Measurements from ENCODE around the gene NSUN2. TPM values are rescaled to one million over a fixed set of nuclear protein-coding genes. Genes with fewer than 3 reads are reported as not detected.

The NSUN2 gene
- total and polyA plus RNA-seq, 2 of the 4 experiments (the other 2 are of a cell fraction), result 51.1 to 61.1 TPM

GRCh38 chr5:6590581-6590980 lies 42.3 kb downstream of the NSUN2 start:
- H3K9me3 ChIP-seq (ENCODE audit: control insufficient read depth, insufficient read depth, low read length), result no peaks in the 10 kb centered on the region
- H3K4me1 ChIP-seq (ENCODE audit: control insufficient read depth, insufficient read depth, low read length), result no peaks in the 10 kb centered on the region
- H3K27me3 ChIP-seq (ENCODE audit: control insufficient read depth, insufficient read depth, low read length), result peaks cover 9% of the 10 kb centered on the region
- no peaks in the 10 kb centered on the region for H4K20me1 ChIP-seq (ENCODE audit: insufficient read depth, low read length)
- no peak overlapping the region for H4K91ac ChIP-seq (ENCODE audit: insufficient read depth, low read depth, low read length)
- dilution Hi-C loops (cut with HindIII; ENCODE audit: low sequenced_read_pairs, unreplicated experiment) (no loop called here), intact Hi-C loops (cut with micrococcal nuclease) (no loop called here), in situ Hi-C loops (cut with MboI; ENCODE audit: low sequenced_read_pairs) (loop anchor here (10.0 kb wide), 1 partner anchor 216 kb away; the partner anchor contains the start of gene MED10)
- H3K9me1 ChIP-seq (ENCODE audit: insufficient read depth, low read length), result no peaks in the 10 kb centered on the region
- POLR2A ChIA-PET (ENCODE audit: unreplicated experiment), result no interaction called here
- no TSS peak for BruUV-seq (replicated peaks)
- no peak overlapping the region for H2BK120ac ChIP-seq (ENCODE audit: low read depth, low read length)
- H2BK20ac ChIP-seq (ENCODE audit: low read depth, low read length), result no peak overlapping the region
- no peak overlapping the region for H4K5ac ChIP-seq (ENCODE audit: low read depth, low read length)
- H2AFZ ChIP-seq (replicated peaks; ENCODE audit: low read length, poor library complexity), result no peak overlapping the region
- H2BK5ac ChIP-seq (ENCODE audit: low read depth, low read length, poor library complexity, severe bottlenecking), result no peak overlapping the region
- no peak overlapping the region for H2AK5ac ChIP-seq (ENCODE audit: low read depth, low read length)
- no peak overlapping the region for H3K4me3 ChIP-seq (ENCODE audit: insufficient read depth, low read depth, low read length)
- no peak overlapping the region for H3K9ac ChIP-seq (ENCODE audit: low read depth, low read length)
- no CpG with 5 or more reads among the region's 2 CpGs for WGBS, 2 experiments (ENCODE audit: extremely low coverage in 2 of 2, insufficient read length in 1 of 2)
- no peak for TF ChIP-seq RCOR1 (IDR thresholded peaks at IDR 0.05; ENCODE audit: insufficient replicate concordance, low read length)
- TF ChIP-seq CEBPB (IDR thresholded peaks at IDR 0.05; ENCODE audit: low read depth, low read length), result no peak
- no peak for TF ChIP-seq BHLHE40 (IDR thresholded peaks at IDR 0.05; ENCODE audit: low read depth, low read length)
- H2BK15ac ChIP-seq (ENCODE audit: low read depth, low read length), result no peak overlapping the region
- no peak overlapping the region for H3K56ac ChIP-seq (ENCODE audit: extremely low read depth, insufficient read depth, low read length)
- no peak overlapping the region for H3K14ac ChIP-seq (replicated peaks; ENCODE audit: low read depth, low read length)
- H3K4ac ChIP-seq (ENCODE audit: low read depth, low read length), result no peak overlapping the region
- no peaks in the 10 kb centered on the region for H3K79me1 ChIP-seq (ENCODE audit: low read depth in 1 of 2, low read length in 2 of 2)
- H3K18ac ChIP-seq (ENCODE audit: low read depth, low read length), result no peak overlapping the region
- H3K4me2 ChIP-seq (ENCODE audit: low read depth, low read length), result no peak overlapping the region
- no peak overlapping the region for H2AK9ac ChIP-seq (replicated peaks; ENCODE audit: low read depth, low read length, poor library complexity)
- no peak overlapping the region for H4K8ac ChIP-seq (ENCODE audit: low read depth in 2 of 2, low read length in 2 of 2)
- H3K27ac ChIP-seq (ENCODE audit: insufficient read depth, low read length), result no peak overlapping the region
- H3K36me3 ChIP-seq (ENCODE audit: control insufficient read depth, insufficient read depth, low read length), result no peaks in the 10 kb centered on the region
- ATAC-seq (ENCODE audit: low read depth) (no peak), DNase-seq (no peak)
- H3K23ac ChIP-seq (ENCODE audit: low read depth, low read length), result no peak overlapping the region
- CTCF ChIA-PET, result no interaction called here
